Measurements from ENCODE around the gene MACROD1.

GRCh38 chr11:64098318-64098831, 67.5 kb downstream of the MACROD1 start:
- TF ChIP-seq, protein P1, sequence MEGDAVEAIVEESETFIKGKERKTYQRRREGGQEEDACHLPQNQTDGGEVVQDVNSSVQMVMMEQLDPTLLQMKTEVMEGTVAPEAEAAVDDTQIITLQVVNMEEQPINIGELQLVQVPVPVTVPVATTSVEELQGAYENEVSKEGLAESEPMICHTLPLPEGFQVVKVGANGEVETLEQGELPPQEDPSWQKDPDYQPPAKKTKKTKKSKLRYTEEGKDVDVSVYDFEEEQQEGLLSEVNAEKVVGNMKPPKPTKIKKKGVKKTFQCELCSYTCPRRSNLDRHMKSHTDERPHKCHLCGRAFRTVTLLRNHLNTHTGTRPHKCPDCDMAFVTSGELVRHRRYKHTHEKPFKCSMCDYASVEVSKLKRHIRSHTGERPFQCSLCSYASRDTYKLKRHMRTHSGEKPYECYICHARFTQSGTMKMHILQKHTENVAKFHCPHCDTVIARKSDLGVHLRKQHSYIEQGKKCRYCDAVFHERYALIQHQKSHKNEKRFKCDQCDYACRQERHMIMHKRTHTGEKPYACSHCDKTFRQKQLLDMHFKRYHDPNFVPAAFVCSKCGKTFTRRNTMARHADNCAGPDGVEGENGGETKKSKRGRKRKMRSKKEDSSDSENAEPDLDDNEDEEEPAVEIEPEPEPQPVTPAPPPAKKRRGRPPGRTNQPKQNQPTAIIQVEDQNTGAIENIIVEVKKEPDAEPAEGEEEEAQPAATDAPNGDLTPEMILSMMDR (IDR thresholded peaks at IDR 0.05; ENCODE audit: insufficient read depth, low read depth, low read length), result no peak
- no peak for TF ChIP-seq EZH2 (IDR thresholded peaks at IDR 0.05; ENCODE audit: insufficient read depth, low read length)

Measured in astrocyte (in vitro differentiated cells and primary cell).